GM12878 (cell line): Measurements from ENCODE around the gene BHLHE23. TPM values are rescaled to one million over a fixed set of nuclear protein-coding genes. Genes with fewer than 3 reads are reported as not detected.

ENCODE experiments used
- ATF7 ChIP-seq: fragments of 450-650 bp; IDR thresholded peaks from 2 replicates; pipeline ENCODE4 v1.6.1; 2016; ENCODE audit warnings: low read depth, mild to moderate bottlenecking
- CHD2 ChIP-seq: IDR thresholded peaks from 2 replicates; pipeline ENCODE4 v1.6.1; 2011; ENCODE audit warnings: low read depth, low read length, improper control_type of control experiment, borderline replicate concordance
- IKZF2 ChIP-seq, 2 experiments: fragments of 450-650 bp; IDR thresholded peaks; 2 replicates each; pipeline ENCODE4 v1.6.1; 2017; ENCODE audit warnings: mild to moderate bottlenecking in 2 of 2, moderate library complexity in 2 of 2
- KAT2A ChIP-seq: conservative IDR thresholded peaks from 2 replicates; pipeline ENCODE4 v1.6.1; 2011; ENCODE audit warnings: low read depth, low read length; ENCODE audit not compliant: control insufficient read depth
- NBN ChIP-seq: fragments of 450-650 bp; IDR thresholded peaks from 2 replicates; pipeline ENCODE4 v1.6.1; 2016
- NR2F1 ChIP-seq: fragments of 450-650 bp; conservative IDR thresholded peaks from 2 replicates; pipeline ENCODE4 v1.6.1; 2017; ENCODE audit warnings: mild to moderate bottlenecking
- RAD21 ChIP-seq: IDR thresholded peaks from 2 replicates; pipeline ENCODE4 v1.6.1; 2011; ENCODE audit warnings: mild to moderate bottlenecking, low read depth, low read length, moderate library complexity; ENCODE audit not compliant: insufficient read depth
- RFX5 ChIP-seq: IDR thresholded peaks from 2 replicates; pipeline ENCODE4 v1.6.1; 2011; ENCODE audit warnings: low read depth, low read length, improper control_type of control experiment
- RUNX3 ChIP-seq: IDR thresholded peaks from 2 replicates; pipeline ENCODE4 v1.6.1; 2012; ENCODE audit warnings: low read length, inconsistent platforms
- SIN3A ChIP-seq: IDR thresholded peaks from 2 replicates; pipeline ENCODE4 v1.6.1; 2012; ENCODE audit warnings: low read depth, low read length, improper control_type of control experiment
- SMARCA5 ChIP-seq: fragments of 450-650 bp; IDR thresholded peaks from 2 replicates; pipeline ENCODE4 v1.6.1; 2017; ENCODE audit warnings: mild to moderate bottlenecking
- TCF3 ChIP-seq: IDR thresholded peaks from 2 replicates; pipeline ENCODE4 v1.6.1; 2012; ENCODE audit warnings: low read depth, mild to moderate bottlenecking, low read length, borderline replicate concordance; ENCODE audit not compliant: insufficient read depth
- polyA plus RNA-seq, 11 experiments: library from polyadenylated mRNA; depleted of rRNA in 4 of 11; unstranded in 6 of 11; stranded (reverse) in 5 of 11; fragments of >200 nt; fragmentation: Nextera tagmentation in 4 of 11; fragmentation: Illumina TruSeq in 1 of 11; extraction: Ambion mirVana in 4 of 11; extraction: Trizol in 1 of 11; gene quantifications; 1 replicate in 1 of 11; 2 replicates in 10 of 11; pipeline versions ENCODE4 v1.2.1 to v1.2.3, GENCODE V29; 2011 to 2016; ENCODE audit warnings: inconsistent platforms in 2 of 11, missing spikeins in 2 of 11, low read depth in 1 of 11
- total RNA-seq, 4 experiments: library from RNA; depleted of rRNA in 3 of 4; stranded (reverse); fragments of >200 nt in 3 of 4; fragmentation: Illumina TruSeq in 1 of 4; extraction: Trizol in 1 of 4; gene quantifications; 2 replicates each; pipeline versions ENCODE4 v1.2.1 to v1.2.3, GENCODE V29; 2013 to 2021
- TF ChIP-seq, protein P1 (sequence below): fragments of 450-650 bp; formaldehyde crosslinking; IDR thresholded peaks from 2 replicates; pipeline ENCODE4 v1.5.0; 2022; ENCODE audit warnings: mild to moderate bottlenecking, missing genetic modification characterization
- TF ChIP-seq, protein P2 (sequence below): fragments of 450-650 bp; IDR thresholded peaks from 2 replicates; pipeline ENCODE4 v1.6.1; 2017; ENCODE audit warnings: borderline replicate concordance
- TF ChIP-seq, protein P3 (sequence below): fragments of 450-650 bp; IDR thresholded peaks from 2 replicates; pipeline ENCODE4 v1.6.1; 2017; ENCODE audit warnings: antibody characterized with exemption, mild to moderate bottlenecking, moderate library complexity
- TF ChIP-seq, protein P4 (sequence below): fragments of 450-650 bp; IDR thresholded peaks from 2 replicates; pipeline ENCODE4 v1.6.1; 2017; ENCODE audit warnings: mild to moderate bottlenecking, low read depth, inconsistent platforms; ENCODE audit not compliant: poor library complexity, severe bottlenecking

Gene BHLHE23
- total and polyA plus RNA-seq, 10 of the 15 experiments (the other 5 are each of a cell fraction or from before 2014, with no cell fraction given): 0.28 to 0.33 TPM; not detected in 8

DNA sequence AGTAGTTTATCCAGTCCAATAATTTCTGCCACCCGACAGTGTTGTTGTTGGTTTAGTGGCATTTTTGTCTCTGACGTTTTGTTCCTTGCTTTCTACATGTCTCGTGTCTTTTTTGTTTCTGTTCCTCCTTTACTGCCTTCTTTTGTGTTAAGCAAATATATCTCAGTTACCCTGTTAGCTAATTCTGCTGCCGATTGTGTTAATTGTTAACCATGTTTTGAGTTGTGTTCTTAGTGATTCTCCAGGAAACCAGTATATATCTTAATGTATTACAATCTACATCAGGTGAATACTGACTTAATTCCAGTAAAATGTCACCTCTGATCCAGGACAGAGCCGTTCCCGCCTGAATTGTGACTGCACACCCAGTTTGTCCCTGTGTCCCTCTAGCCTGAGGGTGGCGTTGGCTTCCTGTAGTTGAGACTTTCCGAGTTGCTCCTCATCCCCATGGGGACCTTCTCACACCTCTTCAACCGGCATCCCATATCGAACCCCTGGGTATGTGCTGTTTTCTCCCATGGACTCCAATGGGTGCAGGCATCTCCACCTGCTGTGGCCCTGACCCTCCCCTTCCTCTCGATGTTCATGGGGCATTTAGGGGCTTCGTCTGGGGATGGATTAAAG lies 35.8 kb upstream of the BHLHE23 start (continued):
- TF ChIP-seq, protein P1, sequence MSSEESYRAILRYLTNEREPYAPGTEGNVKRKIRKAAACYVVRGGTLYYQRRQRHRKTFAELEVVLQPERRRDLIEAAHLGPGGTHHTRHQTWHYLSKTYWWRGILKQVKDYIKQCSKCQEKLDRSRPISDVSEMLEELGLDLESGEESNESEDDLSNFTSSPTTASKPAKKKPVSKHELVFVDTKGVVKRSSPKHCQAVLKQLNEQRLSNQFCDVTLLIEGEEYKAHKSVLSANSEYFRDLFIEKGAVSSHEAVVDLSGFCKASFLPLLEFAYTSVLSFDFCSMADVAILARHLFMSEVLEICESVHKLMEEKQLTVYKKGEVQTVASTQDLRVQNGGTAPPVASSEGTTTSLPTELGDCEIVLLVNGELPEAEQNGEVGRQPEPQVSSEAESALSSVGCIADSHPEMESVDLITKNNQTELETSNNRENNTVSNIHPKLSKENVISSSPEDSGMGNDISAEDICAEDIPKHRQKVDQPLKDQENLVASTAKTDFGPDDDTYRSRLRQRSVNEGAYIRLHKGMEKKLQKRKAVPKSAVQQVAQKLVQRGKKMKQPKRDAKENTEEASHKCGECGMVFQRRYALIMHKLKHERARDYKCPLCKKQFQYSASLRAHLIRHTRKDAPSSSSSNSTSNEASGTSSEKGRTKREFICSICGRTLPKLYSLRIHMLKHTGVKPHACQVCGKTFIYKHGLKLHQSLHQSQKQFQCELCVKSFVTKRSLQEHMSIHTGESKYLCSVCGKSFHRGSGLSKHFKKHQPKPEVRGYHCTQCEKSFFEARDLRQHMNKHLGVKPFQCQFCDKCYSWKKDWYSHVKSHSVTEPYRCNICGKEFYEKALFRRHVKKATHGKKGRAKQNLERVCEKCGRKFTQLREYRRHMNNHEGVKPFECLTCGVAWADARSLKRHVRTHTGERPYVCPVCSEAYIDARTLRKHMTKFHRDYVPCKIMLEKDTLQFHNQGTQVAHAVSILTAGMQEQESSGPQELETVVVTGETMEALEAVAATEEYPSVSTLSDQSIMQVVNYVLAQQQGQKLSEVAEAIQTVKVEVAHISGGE (CRISPR knock-in tag): no peak
- TF ChIP-seq NBN (peak; percentile 90), ATF7 (peak; percentile 84), SIN3A (no peak), NR2F1 (no peak), RAD21 (no peak), RUNX3 (no peak), IKZF2 (IDR thresholded peaks at IDR 0.05) (peak; percentile 76 to 78; a peak in 2 of 4 replicates), SMARCA5 (no peak), CHD2 (0 out of 2 replicates have a peak, but pooled peaks have one; percentile 38), KAT2A (no peak), RFX5 (no peak), TCF3 (no peak)
- TF ChIP-seq, protein P2, sequence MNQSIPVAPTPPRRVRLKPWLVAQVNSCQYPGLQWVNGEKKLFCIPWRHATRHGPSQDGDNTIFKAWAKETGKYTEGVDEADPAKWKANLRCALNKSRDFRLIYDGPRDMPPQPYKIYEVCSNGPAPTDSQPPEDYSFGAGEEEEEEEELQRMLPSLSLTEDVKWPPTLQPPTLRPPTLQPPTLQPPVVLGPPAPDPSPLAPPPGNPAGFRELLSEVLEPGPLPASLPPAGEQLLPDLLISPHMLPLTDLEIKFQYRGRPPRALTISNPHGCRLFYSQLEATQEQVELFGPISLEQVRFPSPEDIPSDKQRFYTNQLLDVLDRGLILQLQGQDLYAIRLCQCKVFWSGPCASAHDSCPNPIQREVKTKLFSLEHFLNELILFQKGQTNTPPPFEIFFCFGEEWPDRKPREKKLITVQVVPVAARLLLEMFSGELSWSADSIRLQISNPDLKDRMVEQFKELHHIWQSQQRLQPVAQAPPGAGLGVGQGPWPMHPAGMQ: no peak
- TF ChIP-seq, protein P3, sequence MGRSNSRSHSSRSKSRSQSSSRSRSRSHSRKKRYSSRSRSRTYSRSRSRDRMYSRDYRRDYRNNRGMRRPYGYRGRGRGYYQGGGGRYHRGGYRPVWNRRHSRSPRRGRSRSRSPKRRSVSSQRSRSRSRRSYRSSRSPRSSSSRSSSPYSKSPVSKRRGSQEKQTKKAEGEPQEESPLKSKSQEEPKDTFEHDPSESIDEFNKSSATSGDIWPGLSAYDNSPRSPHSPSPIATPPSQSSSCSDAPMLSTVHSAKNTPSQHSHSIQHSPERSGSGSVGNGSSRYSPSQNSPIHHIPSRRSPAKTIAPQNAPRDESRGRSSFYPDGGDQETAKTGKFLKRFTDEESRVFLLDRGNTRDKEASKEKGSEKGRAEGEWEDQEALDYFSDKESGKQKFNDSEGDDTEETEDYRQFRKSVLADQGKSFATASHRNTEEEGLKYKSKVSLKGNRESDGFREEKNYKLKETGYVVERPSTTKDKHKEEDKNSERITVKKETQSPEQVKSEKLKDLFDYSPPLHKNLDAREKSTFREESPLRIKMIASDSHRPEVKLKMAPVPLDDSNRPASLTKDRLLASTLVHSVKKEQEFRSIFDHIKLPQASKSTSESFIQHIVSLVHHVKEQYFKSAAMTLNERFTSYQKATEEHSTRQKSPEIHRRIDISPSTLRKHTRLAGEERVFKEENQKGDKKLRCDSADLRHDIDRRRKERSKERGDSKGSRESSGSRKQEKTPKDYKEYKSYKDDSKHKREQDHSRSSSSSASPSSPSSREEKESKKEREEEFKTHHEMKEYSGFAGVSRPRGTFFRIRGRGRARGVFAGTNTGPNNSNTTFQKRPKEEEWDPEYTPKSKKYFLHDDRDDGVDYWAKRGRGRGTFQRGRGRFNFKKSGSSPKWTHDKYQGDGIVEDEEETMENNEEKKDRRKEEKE: no peak
- TF ChIP-seq, protein P4, sequence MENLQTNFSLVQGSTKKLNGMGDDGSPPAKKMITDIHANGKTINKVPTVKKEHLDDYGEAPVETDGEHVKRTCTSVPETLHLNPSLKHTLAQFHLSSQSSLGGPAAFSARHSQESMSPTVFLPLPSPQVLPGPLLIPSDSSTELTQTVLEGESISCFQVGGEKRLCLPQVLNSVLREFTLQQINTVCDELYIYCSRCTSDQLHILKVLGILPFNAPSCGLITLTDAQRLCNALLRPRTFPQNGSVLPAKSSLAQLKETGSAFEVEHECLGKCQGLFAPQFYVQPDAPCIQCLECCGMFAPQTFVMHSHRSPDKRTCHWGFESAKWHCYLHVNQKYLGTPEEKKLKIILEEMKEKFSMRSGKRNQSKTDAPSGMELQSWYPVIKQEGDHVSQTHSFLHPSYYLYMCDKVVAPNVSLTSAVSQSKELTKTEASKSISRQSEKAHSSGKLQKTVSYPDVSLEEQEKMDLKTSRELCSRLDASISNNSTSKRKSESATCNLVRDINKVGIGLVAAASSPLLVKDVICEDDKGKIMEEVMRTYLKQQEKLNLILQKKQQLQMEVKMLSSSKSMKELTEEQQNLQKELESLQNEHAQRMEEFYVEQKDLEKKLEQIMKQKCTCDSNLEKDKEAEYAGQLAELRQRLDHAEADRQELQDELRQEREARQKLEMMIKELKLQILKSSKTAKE: peak; percentile 45
